Pancreas (tissue), 10 donors: ENCODE measurements around the gene ENTR1. TPM values are rescaled to one million over a fixed set of nuclear protein-coding genes. Genes with fewer than 3 reads are reported as not detected.
"Not testable (repeated sequence)": the region's sequence is repeated elsewhere in the genome, so short reads cannot be mapped to it uniquely, and the experiment has no call there.

Experiments
- ATAC-seq, 4 donors: fragments of 200-7000 bp; cut with Tn5 transposase; one replicate each; pipeline versions ENCODE4 v1.8.0 to v1.9.1; 2020; ENCODE audit warnings: mild to moderate bottlenecking in 4 of 4, moderate library complexity in 4 of 4
- DNase-seq, 6 donors: peaks; one replicate each; pipeline ENCODE4 v3.0.0-alpha.2; 2020
- FAIRE-seq: peaks from 2 replicates; lab custom pipeline; 2012; peaks lifted over from hg19 to GRCh38; lab: Jason Lieb, UNC
- H3K27ac ChIP-seq, 4 donors: fragments of 200-600 bp; sonication (generic); 1 replicate in 3 of 4; 2 replicates in 1 of 4; pipeline versions ENCODE4 v1.5.0 to v1.8.0; 2020
- H3K27me3 ChIP-seq, 4 donors: fragments of 200-600 bp; one replicate each; pipeline ENCODE4 v1.8.0; 2021
- H3K36me3 ChIP-seq, 3 donors: fragments of 200-600 bp; sonication (generic) in 1 of 3; one replicate each; pipeline versions ENCODE4 v1.5.0 to v1.8.0; 2020 to 2021
- H3K4me1 ChIP-seq, 3 donors: fragments of 200-600 bp; one replicate each; pipeline ENCODE4 v1.8.0; 2021
- H3K4me3 ChIP-seq, 4 donors: fragments of 200-600 bp; sonication (generic) in 2 of 4; one replicate each; pipeline versions ENCODE4 v1.5.0 to v1.8.0; 2020 to 2021
- H3K9me3 ChIP-seq, 4 donors: fragments of 200-600 bp; one replicate each; pipeline ENCODE4 v1.8.0; 2021
- WGBS, 2 donors: extraction: QIAGEN DNeasy Blood & Tissue Kit; methylation state at CpG; one replicate each; pipeline ENCODE4 v1.1.7; 2013; 5-methylcytosine and 5-hydroxymethylcytosine counted together
- intact Hi-C, 3 donors: fragments of 100-400 bp; cut with DNase I; formaldehyde crosslinking; loops; one replicate each; pipeline versions ENCODE4 v1.11.1 to v1.14.2; 2022
- polyA plus RNA-seq, 2 donors: library from polyadenylated mRNA; stranded (reverse); fragments of 200-250 nt; gene quantifications; one replicate each; pipeline ENCODE4 v1.2.3, GENCODE V29; 2013
- total RNA-seq, 6 donors: library from RNA; stranded (reverse); fragmentation: NEBNext Ultra II Directional in 4 of 6; extraction: Animal tissue kit (Norgen Biotek cat#: 25700) in 4 of 6; gene quantifications; one replicate each; pipeline versions ENCODE4 v1.2.1 to v1.2.4, GENCODE V29; 2021 to 2023
- TF ChIP-seq, protein P1 (sequence below), 4 donors: fragments of 200-600 bp; sonication (generic) in 3 of 4; IDR thresholded peaks; one replicate each; pipeline versions ENCODE4 v1.5.0 to v1.8.0; 2021; ENCODE audit warnings: antibody characterized with exemption in 4 of 4
- donor health status: healthy with polysubstance abuse.
- donor health status: DM: no; HTN: no; CAD: no; lungs with moderate emphysema.
- donor health status: DM: no; HTN: no; CAD: no.
- donor health status: control.
- donor health status: control.
- donor health status: Bipolar disorder and iron deficiency.
- donor health status: DM: yes; HTN: yes; CAD: no.
- donor health status: DM: no; HTN: no; CAD: no.
- donor health status: DM: no; HTN: no; CAD: no.
- donor health status: DM: yes; HTN: yes; CAD: no.

Gene ENTR1
- total and polyA plus RNA-seq, 8 donors = 13.8 to 36.6 (median 22.2) TPM

GRCh38 chr9:136429075-136429628 lies 18.7 kb upstream of the ENTR1 start:
- FAIRE-seq (no peak), DNase-seq (peak in 1 of 6 donors; percentile 63), ATAC-seq (peak in 1 of 4 donors; percentile 7)
- no peak overlapping the region for H3K27ac ChIP-seq
- H3K4me3 ChIP-seq = no peak overlapping the region
- intact Hi-C loops = no loop called here
- H3K4me1 ChIP-seq = no peaks in the 10 kb centered on the region
- TF ChIP-seq, protein P1, sequence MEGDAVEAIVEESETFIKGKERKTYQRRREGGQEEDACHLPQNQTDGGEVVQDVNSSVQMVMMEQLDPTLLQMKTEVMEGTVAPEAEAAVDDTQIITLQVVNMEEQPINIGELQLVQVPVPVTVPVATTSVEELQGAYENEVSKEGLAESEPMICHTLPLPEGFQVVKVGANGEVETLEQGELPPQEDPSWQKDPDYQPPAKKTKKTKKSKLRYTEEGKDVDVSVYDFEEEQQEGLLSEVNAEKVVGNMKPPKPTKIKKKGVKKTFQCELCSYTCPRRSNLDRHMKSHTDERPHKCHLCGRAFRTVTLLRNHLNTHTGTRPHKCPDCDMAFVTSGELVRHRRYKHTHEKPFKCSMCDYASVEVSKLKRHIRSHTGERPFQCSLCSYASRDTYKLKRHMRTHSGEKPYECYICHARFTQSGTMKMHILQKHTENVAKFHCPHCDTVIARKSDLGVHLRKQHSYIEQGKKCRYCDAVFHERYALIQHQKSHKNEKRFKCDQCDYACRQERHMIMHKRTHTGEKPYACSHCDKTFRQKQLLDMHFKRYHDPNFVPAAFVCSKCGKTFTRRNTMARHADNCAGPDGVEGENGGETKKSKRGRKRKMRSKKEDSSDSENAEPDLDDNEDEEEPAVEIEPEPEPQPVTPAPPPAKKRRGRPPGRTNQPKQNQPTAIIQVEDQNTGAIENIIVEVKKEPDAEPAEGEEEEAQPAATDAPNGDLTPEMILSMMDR (IDR thresholded peaks at IDR 0.05) = no peak
- H3K9me3 ChIP-seq = no peaks in the 10 kb centered on the region
- no peaks in the 10 kb centered on the region for H3K27me3 ChIP-seq
- H3K36me3 ChIP-seq = peaks cover 0 to 15% (median 7%) of the 10 kb centered on the region in 3 donors
- 90 to 91% methylated on average over 19 to 21 of the region's 21 CpGs for WGBS, 2 donors

- DNase-seq (no peak), FAIRE-seq (no peak), ATAC-seq (no peak)
- Histone ChIP-seq H3K27ac (no peak overlapping the region), H3K36me3 (peaks cover 0 to 24% (median 21%) of the 10 kb centered on the region in 3 donors), H3K4me3 (no peak overlapping the region), H3K27me3 (no peaks in the 10 kb centered on the region), H3K4me1 (no peaks in the 10 kb centered on the region), H3K9me3 (no peaks in the 10 kb centered on the region)
- WGBS, 2 donors = 87 to 93% methylated on average over 12 of the region's 12 CpGs
- TF ChIP-seq, protein P1 (IDR thresholded peaks at IDR 0.05) = no peak
- intact Hi-C loops = no loop called here
Measured at GRCh38 chr9:136426787-136427186, 16.4 kb upstream of the ENTR1 start.

DNA sequence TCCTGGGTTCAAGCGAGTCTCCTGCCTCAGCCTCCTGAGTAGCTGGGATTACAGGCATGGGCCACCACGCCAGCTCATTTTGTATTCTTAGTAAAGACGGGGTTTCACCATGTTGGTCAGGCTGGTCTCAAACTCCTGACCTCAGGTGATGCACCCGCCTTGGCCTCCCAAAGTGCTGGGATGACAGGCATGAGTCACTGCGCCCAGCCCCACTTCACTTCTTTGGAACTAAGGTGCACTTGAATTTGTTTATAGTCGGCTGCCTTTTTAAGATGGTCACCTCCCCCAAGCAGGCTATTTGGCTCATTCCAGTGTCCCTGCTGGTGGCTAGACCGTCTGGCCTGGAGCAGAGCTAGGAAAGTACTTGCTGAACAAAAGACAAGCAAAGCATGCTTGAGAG lies 15.0 kb upstream of the ENTR1 start:
- H3K9me3 ChIP-seq, H3K27ac ChIP-seq, H3K4me1 ChIP-seq, DNase-seq, H3K4me3 ChIP-seq, FAIRE-seq, ATAC-seq, H3K27me3 ChIP-seq, intact Hi-C loops: not testable (repeated sequence)
- peaks cover 0 to 29% (median 20%) of the 10 kb centered on the region in 3 donors for H3K36me3 ChIP-seq
- WGBS, 2 donors = 83 to 85% methylated on average over 7 of the region's 7 CpGs

GRCh38 chr9:136424750-136425362 lies 14.4 kb upstream of the ENTR1 start:
- H3K36me3 ChIP-seq = peaks cover 0 to 28% (median 20%) of the 10 kb centered on the region in 3 donors
- FAIRE-seq (no peak), DNase-seq (no peak), ATAC-seq (no peak)
- H3K27ac ChIP-seq = no peak overlapping the region
- TF ChIP-seq, protein P1 (IDR thresholded peaks at IDR 0.05) = no peak
- H3K4me1 ChIP-seq = no peaks in the 10 kb centered on the region
- intact Hi-C loops = no loop called here
- WGBS, 2 donors = 88 to 92% methylated on average over 27 of the region's 27 CpGs
- H3K27me3 ChIP-seq = no peaks in the 10 kb centered on the region
- no peaks in the 10 kb centered on the region for H3K9me3 ChIP-seq
- no peak overlapping the region for H3K4me3 ChIP-seq

GRCh38 chr9:136423432-136424146 lies 13.2 kb upstream of the ENTR1 start:
- peaks cover 0 to 41% (median 27%) of the 10 kb centered on the region in 3 donors for H3K36me3 ChIP-seq
- intact Hi-C loops = no loop called here
- WGBS, 2 donors = 93 to 97% methylated on average over 43 of the region's 43 CpGs
- H3K27me3 ChIP-seq = no peaks in the 10 kb centered on the region
- ATAC-seq (no peak), DNase-seq (peak in 1 of 6 donors; percentile 54), FAIRE-seq (no peak)
- no peaks in the 10 kb centered on the region for H3K9me3 ChIP-seq
- no peaks in the 10 kb centered on the region for H3K4me1 ChIP-seq
- H3K4me3 ChIP-seq = no peak overlapping the region
- TF ChIP-seq, protein P1 (IDR thresholded peaks at IDR 0.05) = no peak
- H3K27ac ChIP-seq = no peak overlapping the region
